Keratinocyte (primary cell): ENCODE results near the gene UNC13B. TPM values are rescaled to one million over a fixed set of nuclear protein-coding genes. Genes with fewer than 3 reads are reported as not detected.
"Not testable (repeated sequence)": the region's sequence is repeated elsewhere in the genome, so short reads cannot be mapped to it uniquely, and the experiment has no call there.

ENCODE experiments used
- DNase-seq: peaks from one replicate; pipeline ENCODE4 v3.0.0-alpha.2; 2011; ENCODE audit warnings: low read depth, missing footprints, low spot score
- FAIRE-seq: peaks from 2 replicates; lab custom pipeline; 2011; peaks lifted over from hg19 to GRCh38; lab: Jason Lieb, UNC
- H2AFZ ChIP-seq: 2 replicates; pipeline ENCODE4 v1.6.0; 2012; ENCODE audit warnings: low read length, control low read depth, inconsistent platforms; ENCODE audit not compliant: control insufficient read depth
- H3K27ac ChIP-seq: 2 replicates; pipeline ENCODE4 v1.5.1; 2011; ENCODE audit warnings: low read length; ENCODE audit not compliant: control insufficient read depth, insufficient read depth
- H3K27me3 ChIP-seq: 3 replicates; pipeline ENCODE4 v1.6.0; 2011; ENCODE audit warnings: low read length; ENCODE audit not compliant: control insufficient read depth, insufficient read depth; ENCODE audit errors: extremely low read depth
- H3K36me3 ChIP-seq, 2 experiments: 2 replicates in 1 of 2; 3 replicates in 1 of 2; pipeline ENCODE4 v1.5.1; 2011; ENCODE audit warnings: low read length in 2 of 2, mild to moderate bottlenecking in 1 of 2; ENCODE audit not compliant: control insufficient read depth in 2 of 2, insufficient read depth in 2 of 2; ENCODE audit errors: extremely low read depth in 1 of 2
- H3K4me1 ChIP-seq: 3 replicates; pipeline ENCODE4 v1.5.1; 2011; ENCODE audit warnings: low read length; ENCODE audit not compliant: control insufficient read depth, insufficient read depth; ENCODE audit errors: extremely low read depth
- H3K4me2 ChIP-seq: 3 replicates; pipeline ENCODE4 v1.6.0; 2011; ENCODE audit warnings: low read depth, low read length; ENCODE audit not compliant: control insufficient read depth, insufficient read depth; ENCODE audit errors: extremely low read depth
- H3K4me3 ChIP-seq, 3 experiments: fragments of 200-600 bp in 1 of 3; sonication (generic) in 1 of 3; 2 replicates in 2 of 3; 3 replicates in 1 of 3; pipeline ENCODE4 v1.5.1; 2011 to 2016; ENCODE audit warnings: low read length in 3 of 3, mild to moderate bottlenecking in 3 of 3, control low read depth in 2 of 3, inconsistent platforms in 1 of 3, low read depth in 1 of 3, mixed read lengths in 1 of 3, mixed run types in 1 of 3, moderate library complexity in 1 of 3; ENCODE audit not compliant: control insufficient read depth in 2 of 3, insufficient read depth in 2 of 3; ENCODE audit errors: extremely low read depth in 1 of 3
- H3K79me2 ChIP-seq: 2 replicates; pipeline ENCODE4 v1.6.0; 2012; ENCODE audit warnings: low read length; ENCODE audit not compliant: control insufficient read depth, insufficient read depth
- H3K9ac ChIP-seq: 3 replicates; pipeline ENCODE4 v1.6.0; 2011; ENCODE audit warnings: low read length; ENCODE audit not compliant: control insufficient read depth, insufficient read depth; ENCODE audit errors: extremely low read depth
- H3K9me1 ChIP-seq: 3 replicates; pipeline ENCODE4 v1.6.0; 2011; ENCODE audit warnings: low read length; ENCODE audit not compliant: control insufficient read depth, insufficient read depth; ENCODE audit errors: extremely low read depth
- H3K9me3 ChIP-seq: 2 replicates; pipeline ENCODE4 v1.5.1; 2012; ENCODE audit warnings: low read depth, low read length; ENCODE audit not compliant: control insufficient read depth
- H4K20me1 ChIP-seq: 3 replicates; pipeline ENCODE4 v1.6.0; 2011; ENCODE audit warnings: low read length; ENCODE audit not compliant: control insufficient read depth, insufficient read depth; ENCODE audit errors: extremely low read depth
- CTCF ChIP-seq, 3 experiments: IDR thresholded peaks in 1 of 3; conservative IDR thresholded peaks in 1 of 3; optimal IDR thresholded peaks in 1 of 3; 2 replicates in 2 of 3; 3 replicates in 1 of 3; pipeline versions ENCODE3 to v1.5.1; 2011; ENCODE audit warnings: low read length in 3 of 3, mild to moderate bottlenecking in 3 of 3, moderate library complexity in 2 of 3, control low read depth in 1 of 3, inconsistent platforms in 1 of 3; ENCODE audit not compliant: insufficient read depth in 2 of 3; ENCODE audit errors: extremely low read depth in 1 of 3
- EZH2 ChIP-seq: IDR thresholded peaks from one replicate; pipeline ENCODE4 v1.6.1; 2012; ENCODE audit warnings: inconsistent platforms, mild to moderate bottlenecking, low read length, moderate library complexity
- dilution Hi-C: fragments of 300-500 bp; cut with MboI; formaldehyde crosslinking; loops from one replicate; pipeline ENCODE4 v1.7.0; 2020; ENCODE audit warnings: low sequenced_read_pairs; ENCODE audit not compliant: extremely low pct_ligation_motif_present
- polyA plus RNA-seq, 5 experiments: library from polyadenylated mRNA; depleted of rRNA in 3 of 5; stranded (reverse) in 3 of 5; stranded (forward) in 1 of 5; unstranded in 1 of 5; fragments of >200 nt; gene quantifications; 1 replicate in 1 of 5; 2 replicates in 3 of 5; 3 replicates in 1 of 5; pipeline versions ENCODE4 v1.2.1 to v1.2.3, GENCODE V29; 2011 to 2012; ENCODE audit warnings: missing spikeins in 2 of 5, low read depth in 1 of 5, low replicate concordance in 1 of 5

UNC13B gene
- polyA plus RNA-seq, 1 donor (not counting 4 experiments of a cell fraction or from before 2014, with no cell fraction given): 9.3 TPM

DNA sequence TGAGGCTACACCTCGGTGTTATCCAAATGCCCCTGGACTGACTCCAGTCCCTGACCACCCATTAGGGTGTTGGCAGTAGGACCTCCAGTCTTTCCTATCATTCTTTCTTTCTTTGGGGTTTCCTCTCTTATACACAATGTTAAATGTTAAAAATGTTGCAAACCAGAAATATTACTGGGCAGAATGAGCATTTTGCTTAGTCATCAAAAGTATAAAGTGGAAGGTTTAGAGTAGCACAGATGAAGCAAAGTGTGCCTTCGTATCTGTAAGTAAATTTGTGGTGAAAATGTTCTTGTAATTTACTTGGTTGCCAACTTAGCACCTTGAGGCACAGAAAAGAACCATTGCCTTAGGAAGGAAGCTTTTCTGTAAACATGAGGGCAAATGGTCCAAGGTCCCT, 21.7 kb upstream of the UNC13B start:
- no peak overlapping the region for H3K9ac ChIP-seq
- H3K27me3 ChIP-seq: no peaks in the 10 kb centered on the region
- dilution Hi-C loops: no loop called here
- DNase-seq (no peak), FAIRE-seq (no peak)
- H3K4me2 ChIP-seq: no peak overlapping the region
- H4K20me1 ChIP-seq: no peaks in the 10 kb centered on the region
- no peak for TF ChIP-seq EZH2
- no peaks in the 10 kb centered on the region for H3K36me3 ChIP-seq
- no peaks in the 10 kb centered on the region for H3K9me3 ChIP-seq
- H3K27ac ChIP-seq: no peak overlapping the region
- H3K4me3 ChIP-seq: no peak overlapping the region
- no peaks in the 10 kb centered on the region for H3K9me1 ChIP-seq
- H3K4me1 ChIP-seq: no peaks in the 10 kb centered on the region
- H3K79me2 ChIP-seq: no peaks in the 10 kb centered on the region
- no peak overlapping the region for H2AFZ ChIP-seq

GRCh38 chr9:35142037-35142436, 19.8 kb upstream of the UNC13B start:
- no peak for DNase-seq
- FAIRE-seq: no peak
- no peak overlapping the region for H3K4me2 ChIP-seq
- no peaks in the 10 kb centered on the region for H3K4me1 ChIP-seq
- H3K4me3 ChIP-seq: no peak overlapping the region
- dilution Hi-C loops: no loop called here
- no peaks in the 10 kb centered on the region for H3K27me3 ChIP-seq
- TF ChIP-seq EZH2: no peak
- no peak for TF ChIP-seq CTCF (optimal IDR thresholded peaks at IDR 0.05 in 1 of 3, IDR thresholded peaks at IDR 0.05 in 1 of 3, conservative IDR thresholded peaks at IDR 0.05 in 1 of 3; ENCODE audit: extremely low read depth in 1 of 3, insufficient read depth in 2 of 3, low read length in 3 of 3)
- no peak overlapping the region for H3K27ac ChIP-seq
- H4K20me1 ChIP-seq: no peaks in the 10 kb centered on the region
- no peaks in the 10 kb centered on the region for H3K9me3 ChIP-seq
- no peaks in the 10 kb centered on the region for H3K79me2 ChIP-seq
- H2AFZ ChIP-seq: no peak overlapping the region
- H3K9ac ChIP-seq: no peak overlapping the region
- no peaks in the 10 kb centered on the region for H3K36me3 ChIP-seq
- H3K9me1 ChIP-seq: no peaks in the 10 kb centered on the region

- H3K27me3 ChIP-seq, H2AFZ ChIP-seq, FAIRE-seq, DNase-seq, dilution Hi-C loops, H3K36me3 ChIP-seq, H3K9me1 ChIP-seq, H3K79me2 ChIP-seq, H3K9ac ChIP-seq, H4K20me1 ChIP-seq, H3K4me2 ChIP-seq, H3K4me3 ChIP-seq, H3K4me1 ChIP-seq, H3K9me3 ChIP-seq, H3K27ac ChIP-seq: not testable (repeated sequence)
These were observed 13.8 kb upstream of the UNC13B start for GRCh38 chr9:35147941-35148563.
